ENCODE data around the gene WDCP.

WDCP gene

GRCh38 chr2:23993736-23994269, 53.4 kb downstream of the WDCP start:
- DNase-seq (ENCODE audit: low spot score): no peak

GRCh38 chr2:23992931-23993330, 54.3 kb downstream of the WDCP start:
- no peak for DNase-seq (ENCODE audit: low spot score)

GRCh38 chr2:23988371-23988770, 58.8 kb downstream of the WDCP start:
- DNase-seq (ENCODE audit: low spot score): no peak

Data from germinal center (tissue), 1 donor.